Measurements from ENCODE around the gene MBD6.

MBD6 gene

DNA sequence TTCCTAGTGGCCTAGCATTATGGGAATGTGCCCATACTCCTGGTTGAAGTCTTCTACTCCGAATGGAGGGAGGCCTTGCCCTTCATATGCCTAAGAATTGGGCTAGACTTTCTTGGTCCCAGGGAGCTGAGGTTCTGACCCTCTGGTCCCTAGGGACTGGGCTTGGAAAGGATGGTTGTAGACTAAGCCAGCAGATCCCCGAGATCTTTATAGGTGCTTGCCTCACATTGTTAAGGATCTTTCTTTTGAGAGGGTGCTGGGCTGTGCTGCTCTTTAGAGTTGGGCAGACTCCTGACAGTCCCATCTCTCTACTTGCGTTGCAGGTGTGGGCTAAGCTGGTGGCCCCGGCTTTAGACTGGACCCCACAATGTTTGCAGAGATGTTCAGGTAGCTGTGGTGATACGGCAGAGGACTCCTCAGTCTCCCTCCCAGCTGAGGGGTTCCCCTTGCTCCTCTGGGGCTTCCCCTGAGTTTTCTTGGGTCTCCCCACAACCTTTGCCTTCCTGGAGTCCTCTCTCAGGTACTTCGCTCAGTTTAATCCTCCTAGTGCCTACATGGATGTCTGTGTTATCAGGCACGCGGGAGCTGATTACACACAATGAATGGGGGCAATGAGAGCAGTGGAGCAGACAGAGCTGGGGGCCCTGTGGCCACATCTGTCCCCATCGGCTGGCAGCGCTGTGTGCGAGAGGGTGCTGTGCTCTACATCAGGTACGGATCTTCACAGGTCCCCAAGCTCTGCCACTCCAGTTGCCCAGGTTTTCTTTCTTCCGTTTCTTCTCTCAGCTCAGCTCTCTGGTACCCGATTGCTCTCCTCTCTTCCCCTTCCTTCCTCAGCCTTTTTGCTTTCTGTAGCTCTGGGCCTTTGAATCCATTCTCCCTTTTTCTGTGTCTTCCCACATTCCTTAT is 1.3 kb downstream of the MBD6 start:
- POLR2A ChIA-PET = interaction anchor here (0.6 to 2.0 kb wide), 4 partner anchors 9 to 23 kb away, joined by 3 to 10 read pairs (median 4); partner anchors contain the start of gene DCTN2
- CTCF ChIA-PET = interaction anchor here (0.7 to 2.4 kb wide), 4 partner anchors 11 to 111 kb away, joined by 3 to 7 read pairs (median 4); no protein-coding TSS in a partner anchor
- DNase-seq (ENCODE audit: low read depth, low spot score) = no peak
- peak overlapping the region; percentile 89 for H3K4me3 ChIP-seq (ENCODE audit: low read depth, low read length)
- TF ChIP-seq, protein P1, sequence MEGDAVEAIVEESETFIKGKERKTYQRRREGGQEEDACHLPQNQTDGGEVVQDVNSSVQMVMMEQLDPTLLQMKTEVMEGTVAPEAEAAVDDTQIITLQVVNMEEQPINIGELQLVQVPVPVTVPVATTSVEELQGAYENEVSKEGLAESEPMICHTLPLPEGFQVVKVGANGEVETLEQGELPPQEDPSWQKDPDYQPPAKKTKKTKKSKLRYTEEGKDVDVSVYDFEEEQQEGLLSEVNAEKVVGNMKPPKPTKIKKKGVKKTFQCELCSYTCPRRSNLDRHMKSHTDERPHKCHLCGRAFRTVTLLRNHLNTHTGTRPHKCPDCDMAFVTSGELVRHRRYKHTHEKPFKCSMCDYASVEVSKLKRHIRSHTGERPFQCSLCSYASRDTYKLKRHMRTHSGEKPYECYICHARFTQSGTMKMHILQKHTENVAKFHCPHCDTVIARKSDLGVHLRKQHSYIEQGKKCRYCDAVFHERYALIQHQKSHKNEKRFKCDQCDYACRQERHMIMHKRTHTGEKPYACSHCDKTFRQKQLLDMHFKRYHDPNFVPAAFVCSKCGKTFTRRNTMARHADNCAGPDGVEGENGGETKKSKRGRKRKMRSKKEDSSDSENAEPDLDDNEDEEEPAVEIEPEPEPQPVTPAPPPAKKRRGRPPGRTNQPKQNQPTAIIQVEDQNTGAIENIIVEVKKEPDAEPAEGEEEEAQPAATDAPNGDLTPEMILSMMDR (IDR thresholded peaks at IDR 0.05; ENCODE audit: insufficient read depth, low read length, missing control alignments) = no peak

DNA sequence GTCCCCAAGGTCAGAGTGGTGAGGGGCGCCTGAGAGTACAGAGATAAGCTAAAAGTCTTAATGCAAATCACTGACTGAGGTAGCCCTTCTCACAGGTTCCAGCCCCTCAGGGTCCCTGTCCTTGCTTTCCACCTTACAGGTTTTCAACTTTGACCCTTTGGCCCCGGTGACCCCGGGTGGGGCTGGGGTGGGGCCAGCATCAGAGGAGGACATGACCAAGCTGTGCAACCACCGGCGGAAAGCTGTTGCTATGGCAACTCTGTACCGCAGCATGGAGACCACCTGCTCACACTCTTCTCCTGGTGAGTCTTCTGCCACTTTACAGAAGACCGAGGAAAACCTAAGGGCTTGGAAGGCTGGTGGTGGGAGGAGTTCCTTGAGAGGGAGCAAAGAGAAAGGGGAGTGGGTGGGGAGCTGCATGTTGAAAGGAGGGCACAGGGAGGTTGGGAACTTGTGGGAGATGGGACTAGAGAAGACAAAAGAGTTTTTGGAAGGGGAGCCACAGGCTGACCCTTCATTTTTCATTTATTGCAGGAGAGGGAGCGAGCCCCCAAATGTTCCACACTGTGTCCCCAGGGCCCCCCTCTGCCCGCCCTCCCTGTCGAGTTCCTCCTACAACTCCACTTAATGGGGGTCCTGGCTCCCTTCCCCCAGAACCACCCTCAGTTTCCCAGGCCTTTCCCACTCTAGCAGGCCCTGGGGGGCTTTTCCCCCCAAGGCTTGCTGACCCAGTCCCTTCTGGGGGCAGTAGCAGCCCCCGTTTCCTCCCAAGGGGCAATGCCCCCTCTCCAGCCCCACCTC is 2.4 kb downstream of the MBD6 start:
- DNase-seq (ENCODE audit: low read depth, low spot score) = no peak
- ChIA-PET POLR2A (interaction anchor here (1.7 to 2.0 kb wide), 2 partner anchors 8 to 10 kb away, joined by 5 to 10 read pairs; no protein-coding TSS in a partner anchor), CTCF (interaction anchor here (0.8 to 2.4 kb wide), 4 partner anchors 16 to 110 kb away, joined by 3 to 7 read pairs (median 4); no protein-coding TSS in a partner anchor)
- TF ChIP-seq, protein P1 (IDR thresholded peaks at IDR 0.05; ENCODE audit: insufficient read depth, low read length, missing control alignments) = no peak
- peak overlapping the region; percentile 89 for H3K4me3 ChIP-seq (ENCODE audit: low read depth, low read length)

DNA sequence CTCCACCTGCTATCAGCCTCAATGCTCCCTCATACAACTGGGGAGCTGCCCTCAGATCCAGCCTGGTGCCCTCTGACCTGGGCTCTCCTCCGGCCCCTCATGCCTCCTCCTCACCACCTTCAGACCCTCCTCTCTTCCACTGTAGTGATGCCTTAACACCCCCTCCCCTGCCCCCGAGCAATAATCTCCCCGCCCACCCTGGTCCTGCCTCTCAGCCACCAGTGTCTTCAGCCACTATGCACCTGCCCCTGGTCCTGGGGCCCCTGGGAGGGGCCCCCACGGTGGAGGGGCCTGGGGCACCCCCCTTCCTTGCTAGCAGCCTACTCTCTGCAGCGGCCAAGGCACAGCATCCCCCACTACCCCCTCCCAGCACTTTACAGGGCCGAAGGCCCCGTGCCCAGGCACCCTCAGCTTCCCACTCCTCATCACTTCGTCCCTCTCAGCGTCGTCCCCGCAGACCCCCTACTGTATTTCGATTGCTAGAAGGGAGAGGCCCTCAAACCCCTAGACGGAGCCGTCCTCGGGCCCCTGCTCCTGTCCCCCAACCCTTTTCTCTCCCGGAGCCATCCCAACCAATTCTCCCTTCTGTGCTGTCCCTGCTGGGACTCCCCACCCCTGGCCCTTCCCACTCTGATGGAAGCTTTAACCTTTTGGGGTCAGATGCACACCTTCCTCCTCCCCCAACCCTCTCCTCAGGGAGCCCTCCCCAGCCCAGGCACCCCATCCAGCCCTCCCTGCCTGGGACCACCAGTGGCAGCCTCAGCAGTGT is 3.2 kb downstream of the MBD6 start:
- DNase-seq (ENCODE audit: low read depth, low spot score) = no peak
- ChIA-PET CTCF (interaction anchor here (0.8 to 2.4 kb wide), 3 partner anchors 15 to 70 kb away, joined by 3 to 7 read pairs (median 3); no protein-coding TSS in a partner anchor), POLR2A (interaction anchor here (1.0 to 1.3 kb wide), 2 partner anchors 11 to 18 kb away, joined by 3 to 4 read pairs; no protein-coding TSS in a partner anchor)
- no peak overlapping the region for H3K4me3 ChIP-seq (ENCODE audit: low read depth, low read length)
- TF ChIP-seq, protein P1 (IDR thresholded peaks at IDR 0.05; ENCODE audit: insufficient read depth, low read length, missing control alignments) = no peak

DNA sequence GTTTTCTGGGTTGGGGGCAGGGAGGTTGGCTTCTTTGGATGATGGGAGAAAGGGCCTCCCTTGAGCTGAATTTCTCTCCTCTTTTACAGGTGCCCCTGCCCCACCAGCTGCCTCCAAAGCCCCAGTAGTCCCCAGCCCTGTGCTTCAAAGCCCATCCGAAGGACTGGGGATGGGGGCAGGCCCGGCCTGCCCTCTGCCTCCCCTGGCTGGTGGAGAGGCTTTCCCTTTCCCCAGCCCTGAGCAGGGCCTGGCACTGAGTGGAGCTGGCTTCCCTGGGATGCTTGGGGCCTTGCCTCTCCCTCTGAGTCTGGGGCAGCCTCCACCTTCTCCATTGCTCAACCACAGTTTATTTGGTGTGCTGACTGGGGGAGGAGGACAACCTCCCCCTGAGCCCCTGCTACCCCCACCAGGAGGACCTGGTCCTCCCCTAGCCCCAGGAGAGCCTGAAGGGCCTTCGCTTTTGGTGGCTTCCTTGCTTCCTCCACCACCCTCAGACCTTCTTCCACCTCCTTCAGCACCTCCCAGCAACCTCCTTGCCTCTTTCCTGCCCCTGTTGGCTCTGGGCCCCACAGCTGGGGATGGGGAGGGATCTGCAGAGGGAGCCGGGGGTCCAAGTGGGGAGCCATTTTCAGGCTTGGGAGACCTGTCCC is 4.0 kb downstream of the MBD6 start:
- TF ChIP-seq, protein P1 (IDR thresholded peaks at IDR 0.05; ENCODE audit: insufficient read depth, low read length, missing control alignments) = no peak
- DNase-seq (ENCODE audit: low read depth, low spot score) = no peak
- no peak overlapping the region for H3K4me3 ChIP-seq (ENCODE audit: low read depth, low read length)
- ChIA-PET POLR2A (interaction anchor here (1.0 to 1.3 kb wide), 2 partner anchors 12 to 17 kb away, joined by 3 to 4 read pairs; no protein-coding TSS in a partner anchor), CTCF (interaction anchor here (0.7 to 1.3 kb wide), 4 partner anchors 11 to 199 kb away, joined by 3 read pairs; no protein-coding TSS in a partner anchor)

DNA sequence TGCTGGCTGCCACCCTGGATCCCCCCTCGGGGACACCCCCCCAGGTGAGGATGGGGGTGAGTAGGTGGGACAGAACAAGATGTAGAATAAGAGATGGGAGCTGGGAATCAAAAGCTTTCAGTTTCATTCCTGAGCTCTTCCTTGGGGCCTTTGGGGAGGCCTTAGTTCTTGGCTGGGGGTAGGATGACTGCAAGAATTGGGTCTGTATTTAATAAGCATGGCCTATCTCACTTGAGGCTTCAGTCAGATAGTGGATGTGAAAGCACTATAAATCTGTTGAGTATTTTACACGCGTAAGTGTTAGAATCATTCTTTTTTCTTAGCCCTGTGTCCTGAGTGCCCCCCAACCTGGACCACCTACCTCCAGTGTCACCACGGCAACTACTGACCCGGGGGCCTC is 4.6 kb downstream of the MBD6 start:
- TF ChIP-seq, protein P1 (IDR thresholded peaks at IDR 0.05; ENCODE audit: insufficient read depth, low read length, missing control alignments) = no peak
- DNase-seq (ENCODE audit: low read depth, low spot score) = no peak
- H3K4me3 ChIP-seq (ENCODE audit: low read depth, low read length) = no peak overlapping the region
- ChIA-PET CTCF (interaction anchor here (0.7 to 1.3 kb wide), 3 partner anchors 11 to 199 kb away, joined by 3 read pairs; no protein-coding TSS in a partner anchor), POLR2A (interaction anchor here (1.3 kb wide), 1 partner anchor 12 kb away, joined by 4 read pairs; no protein-coding TSS in a partner anchor)

Measured in AG04449 (cell line).